Stromal cell of bone marrow (primary cell): ENCODE measurements around the gene TPST2.
A peak's percentile ranks its signal among the peaks of the same experiment; 100 is the strongest.

Experiments
- DNase-seq: peaks from one replicate; pipeline ENCODE4 v3.0.0-alpha.2; 2012; ENCODE audit warnings: low read depth

Gene TPST2

DNA sequence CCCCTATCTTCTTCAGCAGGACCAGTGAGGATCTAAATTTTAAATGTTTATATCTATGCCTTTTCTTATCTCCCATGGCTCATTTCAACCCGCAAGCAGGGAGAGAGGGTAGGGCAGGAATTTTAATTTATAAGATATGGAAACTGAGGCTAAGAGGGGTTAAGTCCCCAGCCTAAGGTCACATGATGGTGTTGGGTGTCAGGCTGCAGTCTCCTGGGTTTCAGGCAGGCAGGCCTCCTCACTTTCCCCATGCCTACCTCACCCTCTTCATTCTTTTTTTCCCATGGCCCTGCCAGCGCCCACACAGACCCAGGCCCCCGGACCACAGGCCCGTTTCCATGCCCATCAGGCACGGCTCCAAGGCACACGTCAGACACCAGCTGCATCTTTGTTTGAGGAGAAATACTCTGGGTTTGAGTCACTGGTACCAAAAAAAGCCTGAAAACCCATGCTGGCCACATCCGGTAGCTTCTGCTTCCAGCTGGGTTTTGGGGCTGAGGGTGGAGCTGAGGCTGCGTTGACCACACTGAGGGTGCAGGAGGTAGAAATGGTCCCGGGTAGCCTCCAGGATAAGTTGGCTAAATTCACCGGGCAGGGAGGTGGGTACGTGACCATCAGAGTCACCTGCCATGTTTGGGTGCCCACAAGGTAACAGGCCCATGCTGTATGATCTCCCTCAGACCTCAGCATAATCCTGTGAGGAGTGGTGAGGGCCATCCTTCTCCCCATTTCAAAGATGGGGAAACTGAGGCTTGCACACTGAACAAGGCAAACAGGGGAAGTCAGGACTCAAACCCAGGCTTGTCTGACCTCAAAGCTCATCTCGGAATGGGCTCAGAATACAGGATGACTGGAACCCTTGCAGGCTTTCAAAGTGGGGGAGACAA, 20.4 kb upstream of the TPST2 start:
- DNase-seq, result peak; percentile 90

DNA sequence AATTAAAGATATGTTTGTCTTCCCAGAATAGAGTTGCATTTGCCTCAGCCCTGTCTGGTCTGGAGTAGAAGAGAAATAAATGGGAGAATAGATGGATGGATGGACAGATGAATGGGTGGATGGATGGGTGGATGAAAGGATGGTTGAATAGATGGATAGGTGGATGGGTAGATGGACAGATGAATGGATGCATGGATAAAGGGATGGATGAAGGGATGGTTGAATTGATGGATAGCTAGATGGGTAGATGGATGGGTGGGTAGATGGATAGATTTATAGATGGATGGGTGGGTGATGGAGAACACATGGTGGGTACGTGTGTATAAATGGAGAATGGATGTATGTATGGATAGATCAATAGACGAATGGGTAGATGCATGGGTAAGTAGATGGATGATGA, 19.4 kb upstream of the TPST2 start:
- no peak for DNase-seq

GRCh38 chr22:26608129-26608528, 18.2 kb upstream of the TPST2 start:
- no peak for DNase-seq

DNA sequence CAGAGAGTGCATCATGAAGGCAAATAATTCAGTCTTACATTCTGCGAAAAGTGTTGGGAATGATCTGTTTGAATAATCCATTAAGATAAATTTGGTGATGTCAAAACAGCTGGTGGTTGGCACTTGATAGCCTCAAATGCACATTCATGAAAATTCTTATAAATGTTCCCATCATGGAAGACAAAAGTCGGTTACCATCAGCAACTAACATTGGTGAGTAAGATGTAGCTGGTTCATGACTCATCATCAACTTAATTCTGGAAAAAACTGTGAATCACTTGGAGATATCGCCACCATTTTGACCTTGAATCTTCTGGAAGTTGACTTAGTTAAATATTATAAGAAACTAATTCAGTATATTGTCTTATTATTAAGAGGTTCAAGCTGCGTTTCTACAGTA, 16.7 kb upstream of the TPST2 start:
- peak; percentile 67 for DNase-seq

DNA sequence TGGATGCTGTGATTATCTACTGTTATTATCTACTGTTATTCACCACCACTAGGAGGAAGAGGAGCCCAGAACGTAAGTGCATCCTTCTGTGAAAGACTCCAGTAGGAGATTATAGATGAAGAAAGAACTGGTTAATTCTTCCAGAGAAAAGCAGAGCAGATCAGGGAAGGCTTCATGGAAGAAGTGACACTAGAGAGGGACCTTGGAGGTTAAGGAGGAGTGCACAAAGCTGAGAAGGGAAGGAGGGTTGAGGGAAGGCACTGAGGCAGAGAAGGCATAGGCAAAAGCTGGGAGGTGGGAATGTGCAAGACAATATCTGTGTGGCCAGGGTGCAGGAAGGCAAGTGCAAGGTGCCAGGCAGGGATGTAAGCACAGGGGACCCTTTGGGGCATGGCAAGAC, 14.4 kb upstream of the TPST2 start:
- no peak for DNase-seq

- DNase-seq, result no peak
Measured at GRCh38 chr22:26602127-26602526, 12.2 kb upstream of the TPST2 start.

GRCh38 chr22:26601726-26602125, 11.8 kb upstream of the TPST2 start:
- DNase-seq, result no peak

DNA sequence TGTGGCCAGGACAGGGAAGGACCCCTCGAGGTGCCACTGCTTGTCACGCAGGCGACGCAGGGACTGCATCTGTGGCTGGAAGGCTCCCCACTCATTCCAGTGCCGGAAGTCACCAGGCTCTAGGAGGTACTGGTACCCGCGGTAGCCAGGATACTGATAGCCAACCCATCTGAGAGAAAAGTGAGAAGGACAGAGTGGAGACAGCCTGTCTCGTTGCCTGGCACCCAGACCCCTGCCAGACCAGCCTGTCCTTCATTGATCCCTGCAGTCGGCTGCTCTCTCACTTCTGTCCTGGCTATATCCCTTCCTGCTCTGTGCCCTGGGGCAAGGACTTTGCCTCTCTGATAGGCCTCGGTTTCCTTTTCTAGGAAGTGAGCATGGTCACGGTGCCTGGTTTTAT, 9.6 kb upstream of the TPST2 start:
- no peak for DNase-seq

- no peak for DNase-seq
Measured at GRCh38 chr22:26597480-26597879, 7.5 kb upstream of the TPST2 start.

DNA sequence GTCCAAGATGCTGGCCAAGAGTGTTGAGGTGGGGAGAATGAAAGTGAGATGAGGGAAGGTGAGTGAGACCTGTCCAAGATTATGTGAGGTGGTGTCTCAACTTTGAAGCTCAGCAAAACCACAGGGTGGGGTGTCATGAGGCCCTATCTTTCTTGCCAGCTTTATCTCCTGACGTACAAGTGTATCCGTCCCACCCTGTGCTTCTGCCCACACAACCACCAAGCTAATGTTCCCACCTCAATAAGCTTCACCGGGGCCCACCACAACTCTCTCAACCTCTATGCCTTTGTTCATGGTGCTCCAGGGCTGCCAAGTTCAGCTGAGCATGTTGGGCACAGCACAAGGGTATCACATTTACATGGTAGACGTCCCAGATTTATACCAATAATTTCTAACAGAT, 7.1 kb upstream of the TPST2 start:
- DNase-seq, result no peak

DNA sequence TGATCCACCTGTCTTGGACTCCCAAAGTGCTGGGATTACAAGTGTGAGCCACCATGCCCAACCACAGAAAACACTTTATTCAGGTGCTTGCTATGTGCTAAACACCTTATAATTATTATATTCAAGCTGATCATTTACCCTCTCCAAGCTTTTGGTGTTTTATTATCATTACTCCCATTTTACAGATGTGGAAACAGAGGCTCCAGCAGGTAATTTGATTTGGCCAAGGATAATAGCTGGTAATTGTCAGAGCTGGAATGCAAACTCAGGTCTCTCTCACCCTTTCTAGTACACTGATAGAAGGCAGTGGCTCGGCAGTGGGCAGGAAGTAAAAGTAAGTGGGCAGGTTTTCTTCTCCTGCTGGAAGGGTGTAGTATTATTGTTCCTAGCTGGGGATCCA, 3.8 kb upstream of the TPST2 start:
- DNase-seq, result no peak

DNA sequence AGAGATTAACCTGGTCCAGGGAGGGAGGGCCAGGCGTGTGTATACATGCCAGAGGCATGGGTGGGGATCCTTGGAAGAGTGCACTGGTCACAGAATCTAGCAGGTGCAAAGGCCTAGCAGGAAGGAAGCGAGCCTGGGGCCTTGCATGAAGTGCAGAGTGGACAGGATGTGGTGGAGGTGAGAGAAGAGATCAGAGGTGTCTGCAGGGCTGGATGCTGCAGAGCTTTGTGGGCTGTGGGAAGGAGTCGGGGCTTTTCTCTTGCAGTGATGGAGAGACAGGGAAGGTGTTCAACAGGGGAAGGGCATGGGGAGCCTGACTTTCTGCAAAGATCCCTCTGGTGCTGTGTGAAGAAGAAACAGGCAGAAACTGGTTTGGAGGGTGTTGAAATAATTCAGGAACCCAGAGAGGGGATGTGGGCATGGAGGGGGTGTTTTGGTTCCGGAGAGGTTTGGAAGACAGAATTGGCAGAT, 2.5 kb upstream of the TPST2 start:
- DNase-seq, result no peak

DNA sequence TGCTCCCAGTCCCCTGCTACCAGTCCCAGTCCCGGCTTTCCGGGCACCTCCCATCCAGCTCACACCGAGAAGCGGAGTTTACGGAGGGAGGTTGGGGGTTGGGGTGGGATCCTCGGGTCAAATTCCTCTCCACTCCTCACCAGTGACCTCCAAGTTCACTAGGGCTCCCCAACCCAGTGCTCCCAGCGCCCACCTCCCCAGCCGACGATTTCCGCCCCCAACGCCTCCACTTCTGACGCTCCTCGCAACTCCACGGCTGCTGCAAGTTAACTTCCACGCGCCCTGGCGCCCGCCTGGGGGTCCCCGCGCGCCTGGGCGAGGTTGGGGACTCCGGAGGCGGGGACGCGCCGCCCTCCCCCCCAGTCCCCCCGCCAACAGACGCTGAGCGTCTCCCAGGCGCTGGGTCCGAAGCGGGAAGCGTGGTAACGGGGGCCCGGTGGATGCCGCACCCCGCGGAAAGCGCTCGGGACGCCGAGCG, 526 bp downstream of the TPST2 start:
- no peak for DNase-seq

DNA sequence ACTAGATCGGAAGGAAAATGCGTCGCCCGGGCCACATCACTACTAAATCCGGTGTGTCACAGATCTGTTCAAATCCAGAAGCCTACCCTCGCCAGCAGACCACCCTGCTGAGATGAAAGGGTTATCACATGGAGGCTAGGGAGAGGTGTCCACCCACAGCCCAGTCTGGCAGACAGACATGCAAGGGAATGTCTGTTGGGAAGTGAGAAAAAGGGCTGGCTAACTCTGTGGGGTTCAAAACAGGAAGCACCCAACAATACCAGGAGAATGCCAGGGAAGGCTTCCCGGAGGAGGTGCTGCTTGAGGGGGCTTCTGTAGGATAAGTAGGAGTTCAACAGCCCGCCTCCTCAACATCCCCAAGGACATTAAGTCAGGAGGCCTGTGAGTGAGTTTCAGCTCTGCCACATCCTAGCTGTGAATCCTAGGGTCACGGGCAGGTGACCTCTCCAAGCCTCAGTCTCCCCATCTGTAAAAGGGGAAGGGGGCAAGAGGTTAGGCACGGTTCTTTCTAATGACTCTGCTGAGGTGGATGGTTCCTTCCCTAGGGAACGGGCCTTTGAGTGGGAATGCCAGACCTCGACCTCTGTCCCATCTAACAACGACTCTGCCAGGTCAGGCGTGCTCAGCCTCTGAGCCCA, 1.1 kb downstream of the TPST2 start:
- DNase-seq, result no peak

GRCh38 chr22:26587991-26588613, 1.8 kb downstream of the TPST2 start:
- DNase-seq, result no peak

DNA sequence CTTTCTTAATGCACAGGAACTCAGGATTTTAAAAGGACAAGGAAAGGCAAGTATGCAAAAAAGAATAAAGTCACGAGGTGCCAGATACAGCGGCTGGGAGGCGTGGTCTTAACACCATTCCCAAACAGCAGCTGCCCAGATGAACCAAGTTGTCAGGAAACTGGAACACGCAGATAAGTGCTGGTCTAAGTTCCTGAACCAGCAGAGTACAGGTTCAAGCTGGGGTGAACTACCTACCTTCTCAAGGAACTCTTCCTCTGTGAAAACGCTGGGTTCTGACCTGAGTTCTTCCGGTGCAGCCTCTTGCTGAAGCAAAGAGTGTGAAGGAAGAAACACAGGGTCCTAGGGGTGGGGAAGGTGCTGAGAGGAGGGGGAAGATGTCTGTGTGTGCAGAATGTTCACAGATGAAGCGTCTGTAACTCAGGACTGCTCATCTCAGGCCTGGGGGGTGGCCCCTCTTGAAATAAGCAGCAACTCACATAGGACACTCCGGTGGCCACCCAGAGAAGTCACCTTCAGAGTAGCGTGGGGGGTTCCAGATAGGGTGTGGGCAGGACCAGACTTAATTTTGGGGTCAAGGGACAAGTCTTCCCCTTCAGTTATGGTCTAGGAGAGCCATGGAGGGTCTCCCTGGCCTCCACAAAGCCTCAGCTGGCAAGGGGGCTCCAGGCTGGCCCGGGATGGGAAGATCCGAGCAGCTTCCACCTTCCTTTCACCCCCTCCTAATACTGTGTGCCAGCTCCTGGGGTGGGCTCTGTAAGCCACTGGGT, 3.2 kb downstream of the TPST2 start:
- DNase-seq, result no peak

- peak; percentile 53 for DNase-seq
Measured at GRCh38 chr22:26585104-26585790, 4.7 kb downstream of the TPST2 start.

GRCh38 chr22:26584010-26584409, 5.9 kb downstream of the TPST2 start:
- no peak for DNase-seq

GRCh38 chr22:26581633-26582168, 8.2 kb downstream of the TPST2 start:
- no peak for DNase-seq

GRCh38 chr22:26581026-26581425, 8.9 kb downstream of the TPST2 start:
- DNase-seq, result no peak

- no peak for DNase-seq
Measured at GRCh38 chr22:26580240-26580962, 9.5 kb downstream of the TPST2 start.
